ENCODE data around the gene BCAR1.

DNA sequence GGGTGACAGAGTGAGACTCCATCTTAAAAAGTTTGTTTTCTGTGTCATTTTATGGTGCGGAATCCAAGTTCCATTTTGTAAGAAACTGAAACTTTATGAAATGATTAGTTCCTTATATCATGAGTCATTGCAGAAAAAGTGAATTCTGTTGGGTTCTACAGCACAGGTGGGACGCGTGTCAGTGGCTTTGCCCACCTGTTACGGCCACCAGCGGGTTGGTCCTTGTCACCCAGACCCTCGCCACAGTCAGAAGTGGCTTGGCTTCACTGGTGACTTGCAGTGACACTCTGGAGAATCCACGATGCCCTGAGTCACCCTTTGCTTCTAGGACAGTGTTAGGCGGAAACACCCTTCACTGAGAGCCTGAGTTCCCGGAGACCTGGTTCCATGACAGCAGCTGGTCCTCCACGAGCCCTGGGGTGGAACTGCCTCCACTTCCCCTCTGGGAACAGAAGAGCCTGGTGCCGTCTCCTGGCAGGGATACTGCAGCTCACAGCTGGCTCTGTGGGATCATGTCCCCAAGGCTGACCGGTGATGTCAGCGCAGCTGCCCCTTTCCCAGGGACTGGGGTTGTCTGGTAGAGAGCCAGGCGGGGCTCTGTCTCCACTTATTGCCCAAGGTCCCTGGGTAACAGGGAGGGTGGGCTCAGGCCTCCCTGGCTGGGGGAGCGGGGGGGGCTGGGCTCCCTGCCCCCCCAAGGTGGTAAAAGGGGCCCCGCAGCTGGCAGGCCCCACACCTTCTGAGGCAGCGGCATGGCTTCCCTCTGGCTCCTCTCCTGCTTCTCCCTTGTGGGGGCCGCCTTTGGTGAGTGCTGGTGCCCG is 33.0 kb downstream of the BCAR1 start, which contains the start of gene CTRB1:
- TF ChIP-seq, protein P1, sequence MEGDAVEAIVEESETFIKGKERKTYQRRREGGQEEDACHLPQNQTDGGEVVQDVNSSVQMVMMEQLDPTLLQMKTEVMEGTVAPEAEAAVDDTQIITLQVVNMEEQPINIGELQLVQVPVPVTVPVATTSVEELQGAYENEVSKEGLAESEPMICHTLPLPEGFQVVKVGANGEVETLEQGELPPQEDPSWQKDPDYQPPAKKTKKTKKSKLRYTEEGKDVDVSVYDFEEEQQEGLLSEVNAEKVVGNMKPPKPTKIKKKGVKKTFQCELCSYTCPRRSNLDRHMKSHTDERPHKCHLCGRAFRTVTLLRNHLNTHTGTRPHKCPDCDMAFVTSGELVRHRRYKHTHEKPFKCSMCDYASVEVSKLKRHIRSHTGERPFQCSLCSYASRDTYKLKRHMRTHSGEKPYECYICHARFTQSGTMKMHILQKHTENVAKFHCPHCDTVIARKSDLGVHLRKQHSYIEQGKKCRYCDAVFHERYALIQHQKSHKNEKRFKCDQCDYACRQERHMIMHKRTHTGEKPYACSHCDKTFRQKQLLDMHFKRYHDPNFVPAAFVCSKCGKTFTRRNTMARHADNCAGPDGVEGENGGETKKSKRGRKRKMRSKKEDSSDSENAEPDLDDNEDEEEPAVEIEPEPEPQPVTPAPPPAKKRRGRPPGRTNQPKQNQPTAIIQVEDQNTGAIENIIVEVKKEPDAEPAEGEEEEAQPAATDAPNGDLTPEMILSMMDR (IDR thresholded peaks at IDR 0.05): no peak
- TF ChIP-seq, protein P2, sequence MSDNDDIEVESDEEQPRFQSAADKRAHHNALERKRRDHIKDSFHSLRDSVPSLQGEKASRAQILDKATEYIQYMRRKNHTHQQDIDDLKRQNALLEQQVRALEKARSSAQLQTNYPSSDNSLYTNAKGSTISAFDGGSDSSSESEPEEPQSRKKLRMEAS (CRISPR knock-in tag; IDR thresholded peaks at IDR 0.05): no peak
- TF ChIP-seq ZNF263 (CRISPR knock-in tag; IDR thresholded peaks at IDR 0.05; ENCODE audit: low read depth) (no peak), SMAD3 (CRISPR knock-in tag; IDR thresholded peaks at IDR 0.05; ENCODE audit: borderline replicate concordance) (no peak), ATF1 (CRISPR knock-in tag; IDR thresholded peaks at IDR 0.05) (no peak), NR2C2 (CRISPR knock-in tag; IDR thresholded peaks at IDR 0.05) (no peak), TEAD1 (CRISPR knock-in tag; IDR thresholded peaks at IDR 0.05) (no peak), ETV6 (CRISPR knock-in tag; IDR thresholded peaks at IDR 0.05) (no peak)
- TF ChIP-seq, protein P3, sequence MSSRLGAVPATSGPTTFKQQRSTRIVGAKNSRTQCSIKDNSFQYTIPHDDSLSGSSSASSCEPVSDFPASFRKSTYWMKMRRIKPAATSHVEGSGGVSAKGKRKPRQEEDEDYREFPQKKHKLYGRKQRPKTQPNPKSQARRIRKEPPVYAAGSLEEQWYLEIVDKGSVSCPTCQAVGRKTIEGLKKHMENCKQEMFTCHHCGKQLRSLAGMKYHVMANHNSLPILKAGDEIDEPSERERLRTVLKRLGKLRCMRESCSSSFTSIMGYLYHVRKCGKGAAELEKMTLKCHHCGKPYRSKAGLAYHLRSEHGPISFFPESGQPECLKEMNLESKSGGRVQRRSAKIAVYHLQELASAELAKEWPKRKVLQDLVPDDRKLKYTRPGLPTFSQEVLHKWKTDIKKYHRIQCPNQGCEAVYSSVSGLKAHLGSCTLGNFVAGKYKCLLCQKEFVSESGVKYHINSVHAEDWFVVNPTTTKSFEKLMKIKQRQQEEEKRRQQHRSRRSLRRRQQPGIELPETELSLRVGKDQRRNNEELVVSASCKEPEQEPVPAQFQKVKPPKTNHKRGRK (CRISPR knock-in tag; IDR thresholded peaks at IDR 0.05; ENCODE audit: borderline replicate concordance): no peak
- TF ChIP-seq, protein P4, sequence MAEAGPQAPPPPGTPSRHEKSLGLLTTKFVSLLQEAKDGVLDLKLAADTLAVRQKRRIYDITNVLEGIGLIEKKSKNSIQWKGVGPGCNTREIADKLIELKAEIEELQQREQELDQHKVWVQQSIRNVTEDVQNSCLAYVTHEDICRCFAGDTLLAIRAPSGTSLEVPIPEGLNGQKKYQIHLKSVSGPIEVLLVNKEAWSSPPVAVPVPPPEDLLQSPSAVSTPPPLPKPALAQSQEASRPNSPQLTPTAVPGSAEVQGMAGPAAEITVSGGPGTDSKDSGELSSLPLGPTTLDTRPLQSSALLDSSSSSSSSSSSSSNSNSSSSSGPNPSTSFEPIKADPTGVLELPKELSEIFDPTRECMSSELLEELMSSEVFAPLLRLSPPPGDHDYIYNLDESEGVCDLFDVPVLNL (CRISPR knock-in tag; IDR thresholded peaks at IDR 0.05; ENCODE audit: borderline replicate concordance, low read depth): no peak
- TF ChIP-seq, protein P5, sequence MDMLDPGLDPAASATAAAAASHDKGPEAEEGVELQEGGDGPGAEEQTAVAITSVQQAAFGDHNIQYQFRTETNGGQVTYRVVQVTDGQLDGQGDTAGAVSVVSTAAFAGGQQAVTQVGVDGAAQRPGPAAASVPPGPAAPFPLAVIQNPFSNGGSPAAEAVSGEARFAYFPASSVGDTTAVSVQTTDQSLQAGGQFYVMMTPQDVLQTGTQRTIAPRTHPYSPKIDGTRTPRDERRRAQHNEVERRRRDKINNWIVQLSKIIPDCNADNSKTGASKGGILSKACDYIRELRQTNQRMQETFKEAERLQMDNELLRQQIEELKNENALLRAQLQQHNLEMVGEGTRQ (CRISPR knock-in tag; IDR thresholded peaks at IDR 0.05): no peak
- TF ChIP-seq, protein P6, sequence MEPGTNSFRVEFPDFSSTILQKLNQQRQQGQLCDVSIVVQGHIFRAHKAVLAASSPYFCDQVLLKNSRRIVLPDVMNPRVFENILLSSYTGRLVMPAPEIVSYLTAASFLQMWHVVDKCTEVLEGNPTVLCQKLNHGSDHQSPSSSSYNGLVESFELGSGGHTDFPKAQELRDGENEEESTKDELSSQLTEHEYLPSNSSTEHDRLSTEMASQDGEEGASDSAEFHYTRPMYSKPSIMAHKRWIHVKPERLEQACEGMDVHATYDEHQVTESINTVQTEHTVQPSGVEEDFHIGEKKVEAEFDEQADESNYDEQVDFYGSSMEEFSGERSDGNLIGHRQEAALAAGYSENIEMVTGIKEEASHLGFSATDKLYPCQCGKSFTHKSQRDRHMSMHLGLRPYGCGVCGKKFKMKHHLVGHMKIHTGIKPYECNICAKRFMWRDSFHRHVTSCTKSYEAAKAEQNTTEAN (CRISPR knock-in tag; IDR thresholded peaks at IDR 0.05): no peak
- TF ChIP-seq, protein P7, sequence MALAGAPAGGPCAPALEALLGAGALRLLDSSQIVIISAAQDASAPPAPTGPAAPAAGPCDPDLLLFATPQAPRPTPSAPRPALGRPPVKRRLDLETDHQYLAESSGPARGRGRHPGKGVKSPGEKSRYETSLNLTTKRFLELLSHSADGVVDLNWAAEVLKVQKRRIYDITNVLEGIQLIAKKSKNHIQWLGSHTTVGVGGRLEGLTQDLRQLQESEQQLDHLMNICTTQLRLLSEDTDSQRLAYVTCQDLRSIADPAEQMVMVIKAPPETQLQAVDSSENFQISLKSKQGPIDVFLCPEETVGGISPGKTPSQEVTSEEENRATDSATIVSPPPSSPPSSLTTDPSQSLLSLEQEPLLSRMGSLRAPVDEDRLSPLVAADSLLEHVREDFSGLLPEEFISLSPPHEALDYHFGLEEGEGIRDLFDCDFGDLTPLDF (CRISPR knock-in tag; IDR thresholded peaks at IDR 0.05): no peak
- TF ChIP-seq, protein P8, sequence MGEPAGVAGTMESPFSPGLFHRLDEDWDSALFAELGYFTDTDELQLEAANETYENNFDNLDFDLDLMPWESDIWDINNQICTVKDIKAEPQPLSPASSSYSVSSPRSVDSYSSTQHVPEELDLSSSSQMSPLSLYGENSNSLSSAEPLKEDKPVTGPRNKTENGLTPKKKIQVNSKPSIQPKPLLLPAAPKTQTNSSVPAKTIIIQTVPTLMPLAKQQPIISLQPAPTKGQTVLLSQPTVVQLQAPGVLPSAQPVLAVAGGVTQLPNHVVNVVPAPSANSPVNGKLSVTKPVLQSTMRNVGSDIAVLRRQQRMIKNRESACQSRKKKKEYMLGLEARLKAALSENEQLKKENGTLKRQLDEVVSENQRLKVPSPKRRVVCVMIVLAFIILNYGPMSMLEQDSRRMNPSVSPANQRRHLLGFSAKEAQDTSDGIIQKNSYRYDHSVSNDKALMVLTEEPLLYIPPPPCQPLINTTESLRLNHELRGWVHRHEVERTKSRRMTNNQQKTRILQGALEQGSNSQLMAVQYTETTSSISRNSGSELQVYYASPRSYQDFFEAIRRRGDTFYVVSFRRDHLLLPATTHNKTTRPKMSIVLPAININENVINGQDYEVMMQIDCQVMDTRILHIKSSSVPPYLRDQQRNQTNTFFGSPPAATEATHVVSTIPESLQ (CRISPR knock-in tag; IDR thresholded peaks at IDR 0.05): no peak

Measured in WTC11 (cell line).